CD4-positive, alpha-beta T cell treated with Interleukin-4 for 4 hours (primary cell): Measurements from ENCODE around the gene C2orf42.
A peak's percentile ranks its signal among the peaks of the same experiment; 100 is the strongest.
"Not testable (repeated sequence)": the region's sequence is repeated elsewhere in the genome, so short reads cannot be mapped to it uniquely, and the experiment has no call there.

Experiments
- DNase-seq: peaks from one replicate; pipeline ENCODE4 v3.0.0-alpha.2; 2020

C2orf42 gene

GRCh38 chr2:70131344-70132143, 59.3 kb downstream of the C2orf42 start:
- DNase-seq: peak; percentile 48

- no peak for DNase-seq
Observed at GRCh38 chr2:70128005-70128404, 62.8 kb downstream of the C2orf42 start.

GRCh38 chr2:70126413-70126812, 64.4 kb downstream of the C2orf42 start:
- no peak for DNase-seq

- no peak for DNase-seq
Observed at GRCh38 chr2:70125498-70125898, 65.3 kb downstream of the C2orf42 start.

- peak; percentile 66 for DNase-seq
Observed at GRCh38 chr2:70124983-70125480, 65.8 kb downstream of the C2orf42 start.

GRCh38 chr2:70123829-70124116, 67.0 kb downstream of the C2orf42 start:
- no peak for DNase-seq

- DNase-seq: no peak
Observed at GRCh38 chr2:70123051-70123828, 67.6 kb downstream of the C2orf42 start.

GRCh38 chr2:70122470-70122869, 68.3 kb downstream of the C2orf42 start:
- DNase-seq: no peak

- no peak for DNase-seq
Observed at GRCh38 chr2:70121627-70122372, 69.0 kb downstream of the C2orf42 start.

- no peak for DNase-seq
Observed at GRCh38 chr2:70118798-70119454, 71.9 kb downstream of the C2orf42 start.

GRCh38 chr2:70116936-70117552, 73.8 kb downstream of the C2orf42 start:
- no peak for DNase-seq

GRCh38 chr2:70115646-70116442, 75.0 kb downstream of the C2orf42 start:
- DNase-seq: no peak

GRCh38 chr2:70113359-70114070, 77.3 kb downstream of the C2orf42 start:
- no peak for DNase-seq

- no peak for DNase-seq
Observed at GRCh38 chr2:70111752-70112591, 78.8 kb downstream of the C2orf42 start.

- not testable (repeated sequence) for DNase-seq
Observed at GRCh38 chr2:70110397-70110796, 80.4 kb downstream of the C2orf42 start.

- DNase-seq: not testable (repeated sequence)
Observed at GRCh38 chr2:70106138-70106537, 84.7 kb downstream of the C2orf42 start.

- DNase-seq: peak; percentile 56
Observed at GRCh38 chr2:70104231-70105111, 86.3 kb downstream of the C2orf42 start.

GRCh38 chr2:70103531-70104061, 87.2 kb downstream of the C2orf42 start:
- DNase-seq: peak; percentile 65
